GM19395 (cell line): ENCODE measurements around the gene SPATA19.

Source experiments
- ATAC-seq: cut with Tn5 transposase; IDR thresholded peaks from one replicate; pipeline ENCODE4 v1.9.1; 2021; ENCODE audit warnings: mild to moderate bottlenecking, moderate library complexity; ENCODE audit not compliant: unreplicated experiment

Gene SPATA19

DNA sequence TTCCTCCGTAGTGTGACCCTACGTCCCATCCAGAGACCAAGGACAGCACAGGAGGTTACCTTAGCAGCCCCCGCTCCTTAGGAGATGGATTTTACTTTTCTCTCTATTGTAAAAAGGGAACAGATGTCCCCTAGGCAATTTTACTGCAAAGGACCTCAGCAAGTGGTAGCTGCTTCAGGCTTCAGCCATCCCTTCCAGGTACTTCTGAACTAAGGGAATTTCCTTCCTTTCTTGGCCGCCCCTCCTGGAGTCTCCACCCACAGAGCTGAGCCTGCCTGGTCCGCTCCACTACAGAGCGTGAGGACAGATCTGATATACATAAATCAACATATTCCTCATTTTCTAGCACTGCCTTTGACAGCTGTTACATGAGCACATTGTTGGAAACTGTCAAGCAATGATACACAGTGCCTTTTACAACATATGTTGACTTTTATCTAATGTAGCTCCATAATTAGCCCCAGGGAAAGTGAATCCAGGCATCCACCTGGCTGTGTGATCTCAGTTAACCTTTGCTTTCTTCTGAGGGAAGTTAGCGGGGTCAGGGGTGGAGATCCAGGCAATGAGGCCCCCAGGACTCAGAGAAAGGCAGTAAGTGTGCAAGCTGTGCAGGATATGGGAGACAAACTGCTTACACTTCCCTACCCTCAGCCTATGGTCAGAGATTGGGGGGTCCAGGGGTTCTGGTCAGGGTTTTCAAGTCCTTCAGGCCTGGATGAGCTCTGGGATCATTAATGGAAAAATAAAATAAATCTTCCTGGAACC is 51.9 kb downstream of the SPATA19 start:
- no peak for ATAC-seq

DNA sequence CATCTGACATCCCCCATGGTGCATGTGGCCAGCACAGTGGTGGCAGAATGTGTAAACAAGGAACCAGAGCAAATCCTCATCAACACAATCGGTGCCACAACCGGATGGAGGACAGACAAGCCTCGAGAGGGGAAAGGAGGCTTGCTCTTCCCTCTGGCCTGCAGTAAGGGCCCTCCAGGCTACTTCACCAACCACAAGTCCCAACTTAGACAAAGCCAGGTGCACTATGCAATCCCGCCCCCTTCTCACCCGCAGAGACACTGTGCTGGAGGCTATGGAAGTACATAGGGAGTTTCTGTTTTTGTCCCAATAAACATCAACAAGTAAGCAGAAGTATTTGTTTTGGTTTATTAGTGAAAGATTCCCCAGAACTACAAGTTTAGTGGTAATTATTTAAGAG is 54.3 kb downstream of the SPATA19 start:
- ATAC-seq, result no peak
